ENCODE data around the gene TRPM1. TPM values are rescaled to one million over a fixed set of nuclear protein-coding genes. Genes with fewer than 3 reads are reported as not detected.

Gene TRPM1
- total RNA-seq, 1 donor from 2014 or later: not detected

DNA sequence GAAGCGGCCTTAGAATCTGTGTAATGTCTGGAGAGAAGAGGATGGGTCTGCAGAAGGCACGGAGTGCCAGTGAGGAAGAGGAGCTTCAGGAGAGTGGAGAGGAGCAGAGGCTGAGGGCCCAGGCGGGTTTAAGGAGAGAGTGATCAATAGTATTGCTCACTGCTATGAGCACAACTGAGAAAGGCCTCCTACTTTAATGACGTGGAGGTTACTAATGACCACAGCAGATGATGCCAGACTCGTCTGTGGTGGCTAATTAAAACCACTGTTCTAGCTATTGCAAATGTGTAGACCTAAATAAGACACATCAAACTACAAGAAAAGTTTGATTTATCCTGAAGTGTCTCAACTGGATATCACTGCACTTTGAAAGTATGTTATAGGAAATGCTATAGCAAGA lies 143.3 kb downstream of the TRPM1 start:
- no peak for DNase-seq (ENCODE audit: low read depth)
- Histone ChIP-seq H3K9me3 (ENCODE audit: insufficient read depth, low read depth, low read length) (no peaks in the 10 kb centered on the region), H3K36me3 (ENCODE audit: insufficient read depth, low read length) (peaks cover 17% of the 10 kb centered on the region), H3K9ac (ENCODE audit: low read length) (no peak overlapping the region), H3K79me2 (ENCODE audit: insufficient read depth, low read length) (no peaks in the 10 kb centered on the region), H4K20me1 (ENCODE audit: insufficient read depth, low read length) (no peaks in the 10 kb centered on the region), H3K4me1 (ENCODE audit: insufficient read depth, low read length) (peaks cover 23% of the 10 kb centered on the region), H3K4me3 (ENCODE audit: insufficient read depth, low read depth, low read length) (no peak overlapping the region), H2AFZ (ENCODE audit: low read depth, low read length) (no peak overlapping the region), H3K4me2 (ENCODE audit: low read length) (no peak overlapping the region), H3K27ac (ENCODE audit: low read depth, low read length) (no peak overlapping the region), H3K27me3 (ENCODE audit: insufficient read depth, low read length) (no peaks in the 10 kb centered on the region)
- TF ChIP-seq, protein P1, sequence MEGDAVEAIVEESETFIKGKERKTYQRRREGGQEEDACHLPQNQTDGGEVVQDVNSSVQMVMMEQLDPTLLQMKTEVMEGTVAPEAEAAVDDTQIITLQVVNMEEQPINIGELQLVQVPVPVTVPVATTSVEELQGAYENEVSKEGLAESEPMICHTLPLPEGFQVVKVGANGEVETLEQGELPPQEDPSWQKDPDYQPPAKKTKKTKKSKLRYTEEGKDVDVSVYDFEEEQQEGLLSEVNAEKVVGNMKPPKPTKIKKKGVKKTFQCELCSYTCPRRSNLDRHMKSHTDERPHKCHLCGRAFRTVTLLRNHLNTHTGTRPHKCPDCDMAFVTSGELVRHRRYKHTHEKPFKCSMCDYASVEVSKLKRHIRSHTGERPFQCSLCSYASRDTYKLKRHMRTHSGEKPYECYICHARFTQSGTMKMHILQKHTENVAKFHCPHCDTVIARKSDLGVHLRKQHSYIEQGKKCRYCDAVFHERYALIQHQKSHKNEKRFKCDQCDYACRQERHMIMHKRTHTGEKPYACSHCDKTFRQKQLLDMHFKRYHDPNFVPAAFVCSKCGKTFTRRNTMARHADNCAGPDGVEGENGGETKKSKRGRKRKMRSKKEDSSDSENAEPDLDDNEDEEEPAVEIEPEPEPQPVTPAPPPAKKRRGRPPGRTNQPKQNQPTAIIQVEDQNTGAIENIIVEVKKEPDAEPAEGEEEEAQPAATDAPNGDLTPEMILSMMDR (IDR thresholded peaks at IDR 0.05; ENCODE audit: insufficient read depth, low read depth, low read length): no peak
- no peak for TF ChIP-seq EZH2 (IDR thresholded peaks at IDR 0.05; ENCODE audit: insufficient read depth, low read length)
- FAIRE-seq: no peak
- Mint-ChIP-seq H3K4me1 (ENCODE audit: low read depth, unreplicated experiment) (peaks cover 19% of the 10 kb centered on the region), H3K36me3 (ENCODE audit: low read depth, unreplicated experiment) (peaks cover 19% of the 10 kb centered on the region), H3K27me3 (ENCODE audit: low read depth, unreplicated experiment) (no peaks in the 10 kb centered on the region), H3K9me3 (ENCODE audit: unreplicated experiment) (no peaks in the 10 kb centered on the region), H3K4me3 (ENCODE audit: unreplicated experiment) (peak overlapping the region; percentile 60), H3K27ac (ENCODE audit: unreplicated experiment) (no peak overlapping the region)

- no peaks in the 10 kb centered on the region for H4K20me1 ChIP-seq (ENCODE audit: insufficient read depth, low read length)
- H3K27me3 Mint-ChIP-seq (ENCODE audit: low read depth, unreplicated experiment): no peaks in the 10 kb centered on the region
- no peak for TF ChIP-seq EZH2 (IDR thresholded peaks at IDR 0.05; ENCODE audit: insufficient read depth, low read length)
- TF ChIP-seq, protein P1 (IDR thresholded peaks at IDR 0.05; ENCODE audit: insufficient read depth, low read depth, low read length): no peak
- H3K27me3 ChIP-seq (ENCODE audit: insufficient read depth, low read length): no peaks in the 10 kb centered on the region
- H3K27ac ChIP-seq (ENCODE audit: low read depth, low read length): peak overlapping the region; percentile 64
- no peak overlapping the region for H3K4me3 ChIP-seq (ENCODE audit: insufficient read depth, low read depth, low read length)
- H3K27ac Mint-ChIP-seq (ENCODE audit: unreplicated experiment): peak overlapping the region; percentile 43
- peaks cover 23% of the 10 kb centered on the region for H3K4me1 ChIP-seq (ENCODE audit: insufficient read depth, low read length)
- H3K4me2 ChIP-seq (ENCODE audit: low read length): peak overlapping the region; percentile 41
- peaks cover 31% of the 10 kb centered on the region for H3K36me3 ChIP-seq (ENCODE audit: insufficient read depth, low read length)
- peak overlapping the region; percentile 27 for H3K9ac ChIP-seq (ENCODE audit: low read length)
- peaks cover 24% of the 10 kb centered on the region for H3K36me3 Mint-ChIP-seq (ENCODE audit: low read depth, unreplicated experiment)
- H3K79me2 ChIP-seq (ENCODE audit: insufficient read depth, low read length): no peaks in the 10 kb centered on the region
- H3K9me3 Mint-ChIP-seq (ENCODE audit: unreplicated experiment): no peaks in the 10 kb centered on the region
- H3K9me3 ChIP-seq (ENCODE audit: insufficient read depth, low read depth, low read length): no peaks in the 10 kb centered on the region
- no peak for FAIRE-seq
- no peak overlapping the region for H2AFZ ChIP-seq (ENCODE audit: low read depth, low read length)
- no peak overlapping the region for H3K4me3 Mint-ChIP-seq (ENCODE audit: unreplicated experiment)
- DNase-seq (ENCODE audit: low read depth): peak; percentile 46
- peaks cover 20% of the 10 kb centered on the region for H3K4me1 Mint-ChIP-seq (ENCODE audit: low read depth, unreplicated experiment)
These were observed 145.1 kb downstream of the TRPM1 start for GRCh38 chr15:30956216-30957124.

DNA sequence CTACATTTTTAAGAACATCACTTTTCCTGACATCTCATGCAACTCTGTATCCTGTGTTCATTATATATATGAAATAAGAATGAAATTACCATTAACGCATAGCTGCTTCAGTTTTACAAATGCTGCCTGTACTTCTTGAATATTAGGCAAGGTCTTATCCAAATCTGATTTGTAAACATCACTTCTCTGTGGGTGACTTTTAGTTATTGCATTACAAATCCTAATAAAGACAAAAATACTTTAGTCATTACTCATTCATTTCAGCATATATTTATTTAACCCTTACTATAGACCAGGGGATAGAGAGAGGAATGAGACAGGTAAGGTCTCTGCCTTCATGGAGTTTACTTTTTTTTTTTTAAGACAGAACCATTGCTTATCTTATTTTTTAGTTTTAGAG lies 146.9 kb downstream of the TRPM1 start:
- no peak overlapping the region for H3K4me3 Mint-ChIP-seq (ENCODE audit: unreplicated experiment)
- peaks cover 31% of the 10 kb centered on the region for H3K36me3 ChIP-seq (ENCODE audit: insufficient read depth, low read length)
- no peaks in the 10 kb centered on the region for H3K9me3 Mint-ChIP-seq (ENCODE audit: unreplicated experiment)
- no peaks in the 10 kb centered on the region for H3K27me3 ChIP-seq (ENCODE audit: insufficient read depth, low read length)
- H3K9ac ChIP-seq (ENCODE audit: low read length): no peak overlapping the region
- H3K4me3 ChIP-seq (ENCODE audit: insufficient read depth, low read depth, low read length): no peak overlapping the region
- TF ChIP-seq EZH2 (IDR thresholded peaks at IDR 0.05; ENCODE audit: insufficient read depth, low read length): no peak
- TF ChIP-seq, protein P1 (IDR thresholded peaks at IDR 0.05; ENCODE audit: insufficient read depth, low read depth, low read length): no peak
- H2AFZ ChIP-seq (ENCODE audit: low read depth, low read length): no peak overlapping the region
- H3K79me2 ChIP-seq (ENCODE audit: insufficient read depth, low read length): no peaks in the 10 kb centered on the region
- H3K4me1 Mint-ChIP-seq (ENCODE audit: low read depth, unreplicated experiment): peaks cover 20% of the 10 kb centered on the region
- peak overlapping the region; percentile 51 for H3K27ac ChIP-seq (ENCODE audit: low read depth, low read length)
- H3K4me1 ChIP-seq (ENCODE audit: insufficient read depth, low read length): peaks cover 23% of the 10 kb centered on the region
- no peaks in the 10 kb centered on the region for H3K9me3 ChIP-seq (ENCODE audit: insufficient read depth, low read depth, low read length)
- H3K27ac Mint-ChIP-seq (ENCODE audit: unreplicated experiment): peak overlapping the region; percentile 96
- peaks cover 28% of the 10 kb centered on the region for H3K36me3 Mint-ChIP-seq (ENCODE audit: low read depth, unreplicated experiment)
- H3K27me3 Mint-ChIP-seq (ENCODE audit: low read depth, unreplicated experiment): no peaks in the 10 kb centered on the region
- H4K20me1 ChIP-seq (ENCODE audit: insufficient read depth, low read length): no peaks in the 10 kb centered on the region
- no peak overlapping the region for H3K4me2 ChIP-seq (ENCODE audit: low read length)
- peak; percentile 12 for DNase-seq (ENCODE audit: low read depth)
- FAIRE-seq: no peak

Data from astrocyte (in vitro differentiated cells and primary cell).